Epithelial cell of proximal tubule (primary cell): ENCODE data around the gene MRPS18B. TPM values are rescaled to one million over a fixed set of nuclear protein-coding genes. Genes with fewer than 3 reads are reported as not detected.
"Not testable (repeated sequence)": the region's sequence is repeated elsewhere in the genome, so short reads cannot be mapped to it uniquely, and the experiment has no call there.

Source experiments
- DNase-seq: peaks from one replicate; pipeline ENCODE4 v3.0.0-alpha.2; 2011; ENCODE audit warnings: low read depth
- H3K4me3 ChIP-seq: 2 replicates; pipeline ENCODE4 v1.5.1; 2011; ENCODE audit warnings: low read depth, mild to moderate bottlenecking, low read length
- total RNA-seq: library from RNA; depleted of rRNA; stranded (reverse); fragments of >200 nt; gene quantifications from 2 replicates; pipeline ENCODE4 v1.2.3, GENCODE V29; 2015
- TF ChIP-seq, protein P1 (sequence below): conservative IDR thresholded peaks from 2 replicates; pipeline ENCODE4 v1.5.1; 2012; ENCODE audit warnings: low read depth, mild to moderate bottlenecking, low read length

MRPS18B gene
- total RNA-seq, 1 donor from 2014 or later: 65.8 TPM

DNA sequence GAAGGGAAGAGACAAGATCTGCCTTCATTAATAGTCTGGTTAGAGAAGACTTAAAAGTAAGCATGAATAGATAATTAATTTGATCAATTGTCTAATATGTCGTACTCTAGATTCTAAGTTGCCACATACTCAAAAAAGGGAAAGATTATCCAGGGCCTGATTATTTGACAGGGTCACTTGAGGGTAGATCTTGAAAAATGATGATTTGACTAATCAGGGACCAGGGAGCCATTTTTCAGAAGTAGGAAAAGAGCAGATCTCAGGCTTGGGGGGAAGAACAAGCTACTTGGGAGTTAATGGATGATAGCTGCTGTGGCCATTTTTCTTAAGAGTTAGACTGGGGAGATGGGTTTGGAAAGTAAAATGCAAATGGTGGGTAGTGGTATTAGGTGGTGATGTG, 25.4 kb upstream of the MRPS18B start:
- TF ChIP-seq, protein P1, sequence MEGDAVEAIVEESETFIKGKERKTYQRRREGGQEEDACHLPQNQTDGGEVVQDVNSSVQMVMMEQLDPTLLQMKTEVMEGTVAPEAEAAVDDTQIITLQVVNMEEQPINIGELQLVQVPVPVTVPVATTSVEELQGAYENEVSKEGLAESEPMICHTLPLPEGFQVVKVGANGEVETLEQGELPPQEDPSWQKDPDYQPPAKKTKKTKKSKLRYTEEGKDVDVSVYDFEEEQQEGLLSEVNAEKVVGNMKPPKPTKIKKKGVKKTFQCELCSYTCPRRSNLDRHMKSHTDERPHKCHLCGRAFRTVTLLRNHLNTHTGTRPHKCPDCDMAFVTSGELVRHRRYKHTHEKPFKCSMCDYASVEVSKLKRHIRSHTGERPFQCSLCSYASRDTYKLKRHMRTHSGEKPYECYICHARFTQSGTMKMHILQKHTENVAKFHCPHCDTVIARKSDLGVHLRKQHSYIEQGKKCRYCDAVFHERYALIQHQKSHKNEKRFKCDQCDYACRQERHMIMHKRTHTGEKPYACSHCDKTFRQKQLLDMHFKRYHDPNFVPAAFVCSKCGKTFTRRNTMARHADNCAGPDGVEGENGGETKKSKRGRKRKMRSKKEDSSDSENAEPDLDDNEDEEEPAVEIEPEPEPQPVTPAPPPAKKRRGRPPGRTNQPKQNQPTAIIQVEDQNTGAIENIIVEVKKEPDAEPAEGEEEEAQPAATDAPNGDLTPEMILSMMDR: no peak
- no peak for DNase-seq
- no peak overlapping the region for H3K4me3 ChIP-seq

DNA sequence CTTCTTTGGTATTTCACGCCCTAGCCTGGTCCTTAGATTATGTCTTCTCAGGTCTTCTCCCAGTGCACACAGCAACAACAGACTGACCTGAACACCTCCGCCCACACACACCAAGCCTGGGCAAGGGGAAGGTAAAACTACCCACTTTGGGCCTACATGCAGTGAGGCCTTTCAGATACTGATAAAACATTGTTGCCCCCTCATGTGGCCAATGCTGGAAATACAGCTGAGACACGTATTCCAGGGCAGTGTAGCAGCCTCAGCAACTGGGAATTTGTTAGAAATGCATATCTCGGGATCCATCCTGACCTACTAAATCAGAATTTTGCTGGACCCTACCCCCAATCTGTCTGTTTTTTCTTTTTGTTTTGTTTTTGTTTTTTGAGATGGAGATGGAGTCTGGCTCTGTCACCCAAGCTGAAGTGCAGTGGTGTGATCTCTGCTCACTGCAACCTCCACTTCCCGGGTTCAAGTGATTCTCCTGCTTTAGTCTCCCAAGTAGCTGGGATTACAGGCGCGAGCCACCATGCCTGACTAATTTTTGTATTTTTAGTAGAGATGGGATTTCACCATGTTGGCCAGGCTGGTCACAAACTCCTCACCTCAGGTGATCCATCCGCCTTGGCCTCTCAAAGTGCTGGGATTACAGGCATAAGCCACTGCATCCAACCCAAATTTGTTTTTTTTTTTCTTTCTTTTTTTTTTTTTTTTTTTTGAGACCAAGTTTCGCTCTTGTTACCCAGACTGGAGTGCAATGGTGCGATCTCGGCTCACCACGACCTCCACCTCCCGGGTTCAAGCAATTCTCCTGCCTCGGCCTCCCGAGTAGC, 20.1 kb upstream of the MRPS18B start:
- DNase-seq, H3K4me3 ChIP-seq: not testable (repeated sequence)
- TF ChIP-seq, protein P1: peak; percentile 77

DNA sequence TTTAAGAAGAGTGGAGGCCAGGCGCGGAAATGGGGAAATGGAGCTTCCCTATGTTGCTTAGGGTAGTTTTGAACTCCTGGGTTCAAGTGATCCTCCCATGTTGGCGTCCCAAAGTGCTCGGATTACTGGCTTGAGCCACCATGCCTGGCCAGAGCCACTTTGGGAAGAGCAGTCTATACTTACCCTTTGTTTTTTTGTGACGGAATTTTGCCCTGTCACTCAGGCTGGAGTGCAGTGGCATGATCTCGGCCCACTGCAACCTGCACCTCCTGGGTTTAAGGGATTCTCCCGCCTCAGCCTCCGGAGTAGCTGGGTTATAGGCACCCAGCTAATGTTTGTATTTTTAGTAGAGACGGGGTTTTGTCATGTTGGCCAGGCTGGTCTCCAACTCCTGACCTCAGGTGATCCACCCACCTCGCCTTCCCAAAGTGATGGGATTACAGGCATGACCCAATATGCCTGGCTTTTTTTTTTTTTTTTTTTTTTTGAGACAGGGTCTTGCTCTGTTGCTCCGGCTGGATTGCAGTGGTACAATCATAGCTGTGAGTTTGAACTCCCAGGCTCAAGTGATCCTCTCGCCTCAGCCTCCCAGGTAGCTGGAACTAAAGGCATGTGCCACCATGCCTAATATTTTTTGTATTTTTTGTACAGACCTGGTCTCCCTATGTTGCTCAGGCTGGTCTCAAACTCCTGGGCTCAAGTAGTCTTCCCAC, 18.6 kb upstream of the MRPS18B start:
- TF ChIP-seq, protein P1: no peak
- H3K4me3 ChIP-seq: no peak overlapping the region
- no peak for DNase-seq

DNA sequence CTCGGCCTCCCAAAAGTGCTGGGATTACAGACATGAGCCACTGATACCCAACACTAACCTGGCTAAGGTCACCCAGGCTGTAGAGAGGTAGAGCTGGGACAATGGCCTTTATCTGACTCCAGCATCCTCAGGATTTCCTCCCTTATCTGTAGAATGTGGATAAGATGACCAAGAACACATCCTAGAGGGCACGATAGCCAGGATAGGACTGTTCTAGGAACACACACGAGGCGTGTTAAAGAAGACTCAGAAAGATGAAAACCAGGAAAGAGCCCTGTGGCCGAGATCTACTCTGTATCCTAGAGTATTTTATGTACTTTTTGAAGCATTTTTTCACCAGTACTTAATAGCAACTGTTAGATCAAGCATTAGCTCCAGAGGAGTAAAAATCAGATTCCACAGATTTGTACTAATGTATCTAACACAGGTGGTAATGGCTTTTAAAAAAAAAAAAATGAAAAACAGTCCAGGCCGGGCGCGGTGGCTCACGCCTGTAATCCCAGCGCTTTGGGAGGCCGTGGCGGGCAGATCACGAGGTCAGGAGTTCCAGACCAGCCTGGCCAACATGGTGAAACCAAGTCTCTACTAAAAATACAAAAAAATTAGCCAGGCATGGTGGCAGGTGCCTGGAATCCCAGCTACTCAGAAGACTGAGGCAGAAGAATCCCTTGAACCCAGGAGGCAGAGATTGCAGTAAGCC, 17.9 kb upstream of the MRPS18B start:
- H3K4me3 ChIP-seq: no peak overlapping the region
- DNase-seq: no peak
- TF ChIP-seq, protein P1: no peak

DNA sequence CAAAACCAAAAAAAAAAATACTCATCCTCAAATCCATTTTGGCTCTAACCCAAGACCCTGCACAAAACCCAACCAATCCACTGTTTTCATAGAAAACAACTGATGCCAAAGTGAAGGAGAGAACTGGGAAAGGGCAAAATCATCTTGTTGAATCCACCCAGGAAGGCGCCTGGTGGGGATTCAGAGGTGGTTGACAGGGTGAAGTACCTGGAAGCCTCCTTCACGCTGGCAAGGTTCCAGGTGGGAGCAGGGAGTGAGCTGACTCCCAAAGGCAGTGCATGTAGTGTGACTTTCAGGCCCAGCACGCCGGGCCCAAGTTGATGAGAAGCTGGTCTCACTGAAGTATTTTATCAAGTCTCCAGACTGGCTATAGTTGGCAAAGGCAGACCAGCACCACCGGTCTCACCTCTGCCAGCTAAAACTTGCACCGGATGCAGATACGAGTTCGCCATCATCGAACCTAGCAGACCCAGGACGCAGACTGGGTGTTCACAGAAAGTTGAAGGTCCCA, 17.1 kb upstream of the MRPS18B start:
- TF ChIP-seq, protein P1: no peak
- H3K4me3 ChIP-seq: no peak overlapping the region
- DNase-seq: no peak

DNA sequence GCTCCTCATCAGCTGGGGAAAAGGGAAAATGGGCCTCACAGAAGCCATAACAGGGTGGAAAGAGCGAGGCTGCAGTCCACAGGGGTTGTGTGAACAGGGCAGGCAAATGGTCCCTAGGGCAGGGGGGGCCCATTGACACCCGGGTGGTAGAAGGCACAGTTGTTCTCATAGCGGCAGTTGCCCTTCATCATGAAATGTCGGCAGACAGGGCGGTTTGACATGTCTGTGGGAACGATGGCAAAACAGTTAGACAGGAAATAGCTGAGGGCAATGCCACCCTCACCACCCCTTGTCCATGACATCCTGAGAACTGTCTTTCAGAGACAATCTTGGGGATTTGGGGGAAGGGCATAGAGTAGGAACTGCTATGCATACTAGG, 16.2 kb upstream of the MRPS18B start:
- H3K4me3 ChIP-seq: no peak overlapping the region
- no peak for DNase-seq
- TF ChIP-seq, protein P1: no peak
